ENCODE results near the gene FZD1. TPM values are rescaled to one million over a fixed set of nuclear protein-coding genes. Genes with fewer than 3 reads are reported as not detected.
A peak's percentile ranks its signal among the peaks of the same experiment; 100 is the strongest.

The FZD1 gene
- total RNA-seq, 1 experiment from 2014 or later, result 2.7 TPM

GRCh38 chr7:91314591-91315323 lies 50.5 kb downstream of the FZD1 start:
- H3K9ac ChIP-seq (ENCODE audit: low read length), result no peak overlapping the region
- H3K79me2 ChIP-seq (ENCODE audit: low read length), result no peaks in the 10 kb centered on the region
- H3K9me2 ChIP-seq (replicated peaks; ENCODE audit: low read length), result no peaks in the 10 kb centered on the region
- peak; percentile 83 for ATAC-seq
- H3K27ac ChIP-seq (ENCODE audit: low read length), result no peak overlapping the region
- POLR2A ChIA-PET (ENCODE audit: unreplicated experiment), result no interaction called here
- no peak for TF ChIP-seq CTCF (conservative IDR thresholded peaks at IDR 0.05; ENCODE audit: low read depth, low read length)
- no peak for TF ChIP-seq EZH2phosphoT487 (IDR thresholded peaks at IDR 0.05; ENCODE audit: borderline replicate concordance, low read length)
- TF ChIP-seq EZH2 (IDR thresholded peaks at IDR 0.05; ENCODE audit: low read length, unreplicated experiment), result no peak
- no TSS peak for BruUV-seq (replicated peaks)
- no peaks in the 10 kb centered on the region for H4K20me1 ChIP-seq (ENCODE audit: low read length)
- H3K4me2 ChIP-seq (ENCODE audit: low read length), result peak overlapping the region; percentile 19; the same call in 1 of the 2 replicates
- no peaks in the 10 kb centered on the region for H3K36me3 ChIP-seq (ENCODE audit: low read depth, low read length)
- H3F3A ChIP-seq (ENCODE audit: low read length, unreplicated experiment), result no peaks in the 10 kb centered on the region
- no peaks in the 10 kb centered on the region for H3K9me3 ChIP-seq (ENCODE audit: low read length)
- no peak overlapping the region for H2AFZ ChIP-seq (ENCODE audit: low read length)
- H3K27me3 ChIP-seq (ENCODE audit: low read length), result peaks cover 11% of the 10 kb centered on the region; the same call in 1 of the 2 replicates
- CTCF ChIA-PET, result no interaction called here
- H3K4me3 ChIP-seq (ENCODE audit: low read length), result no peak overlapping the region
- H3K4me1 ChIP-seq (ENCODE audit: insufficient read depth, low read length), result peaks cover 7% of the 10 kb centered on the region
- intact Hi-C loops (cut with micrococcal nuclease), result loop anchor here (2.0 kb wide), 1 partner anchor 50 kb away; the partner anchor contains the start of gene FZD1
- peak; percentile 71 for DNase-seq

GRCh38 chr7:91316426-91316825 lies 52.2 kb downstream of the FZD1 start:
- H4K20me1 ChIP-seq (ENCODE audit: low read length), result no peaks in the 10 kb centered on the region
- ATAC-seq (no peak), DNase-seq (no peak)
- no peaks in the 10 kb centered on the region for H3K9me2 ChIP-seq (replicated peaks; ENCODE audit: low read length)
- POLR2A ChIA-PET (ENCODE audit: unreplicated experiment), result no interaction called here
- CTCF ChIA-PET, result no interaction called here
- peaks cover 7% of the 10 kb centered on the region for H3K4me1 ChIP-seq (ENCODE audit: insufficient read depth, low read length)
- no peak overlapping the region for H3K4me3 ChIP-seq (ENCODE audit: low read length)
- intact Hi-C loops (cut with micrococcal nuclease), result no loop called here
- H3K27me3 ChIP-seq (ENCODE audit: low read length), result peaks cover 12% of the 10 kb centered on the region; the same call in 1 of the 2 replicates
- H3K9me3 ChIP-seq (ENCODE audit: low read length), result no peaks in the 10 kb centered on the region
- no peak for TF ChIP-seq EZH2 (IDR thresholded peaks at IDR 0.05; ENCODE audit: low read length, unreplicated experiment)
- TF ChIP-seq EZH2phosphoT487 (IDR thresholded peaks at IDR 0.05; ENCODE audit: borderline replicate concordance, low read length), result no peak
- no peak for TF ChIP-seq CTCF (conservative IDR thresholded peaks at IDR 0.05; ENCODE audit: low read depth, low read length)
- no peaks in the 10 kb centered on the region for H3F3A ChIP-seq (ENCODE audit: low read length, unreplicated experiment)
- no peaks in the 10 kb centered on the region for H3K79me2 ChIP-seq (ENCODE audit: low read length)
- H3K4me2 ChIP-seq (ENCODE audit: low read length), result no peak overlapping the region
- H3K27ac ChIP-seq (ENCODE audit: low read length), result no peak overlapping the region
- no peak overlapping the region for H2AFZ ChIP-seq (ENCODE audit: low read length)
- no peak overlapping the region for H3K9ac ChIP-seq (ENCODE audit: low read length)
- H3K36me3 ChIP-seq (ENCODE audit: low read depth, low read length), result no peaks in the 10 kb centered on the region
- BruUV-seq (replicated peaks), result no TSS peak

- intact Hi-C loops (cut with micrococcal nuclease), result no loop called here
- no peaks in the 10 kb centered on the region for H3F3A ChIP-seq (ENCODE audit: low read length, unreplicated experiment)
- H3K79me2 ChIP-seq (ENCODE audit: low read length), result no peaks in the 10 kb centered on the region
- peaks cover 12% of the 10 kb centered on the region; the same call in 1 of the 2 replicates for H3K27me3 ChIP-seq (ENCODE audit: low read length)
- no peak overlapping the region for H3K4me3 ChIP-seq (ENCODE audit: low read length)
- H2AFZ ChIP-seq (ENCODE audit: low read length), result no peak overlapping the region
- H3K9me2 ChIP-seq (replicated peaks; ENCODE audit: low read length), result no peaks in the 10 kb centered on the region
- no peaks in the 10 kb centered on the region for H3K9me3 ChIP-seq (ENCODE audit: low read length)
- ATAC-seq, result no peak
- H3K36me3 ChIP-seq (ENCODE audit: low read depth, low read length), result no peaks in the 10 kb centered on the region
- no peak overlapping the region for H3K9ac ChIP-seq (ENCODE audit: low read length)
- CTCF ChIA-PET, result no interaction called here
- no peaks in the 10 kb centered on the region for H4K20me1 ChIP-seq (ENCODE audit: low read length)
- H3K4me2 ChIP-seq (ENCODE audit: low read length), result no peak overlapping the region
- no peak for DNase-seq
- BruUV-seq (replicated peaks), result no TSS peak
- peaks cover 7% of the 10 kb centered on the region for H3K4me1 ChIP-seq (ENCODE audit: insufficient read depth, low read length)
- TF ChIP-seq EZH2 (IDR thresholded peaks at IDR 0.05; ENCODE audit: low read length, unreplicated experiment) (no peak), EZH2phosphoT487 (IDR thresholded peaks at IDR 0.05; ENCODE audit: borderline replicate concordance, low read length) (no peak), CTCF (conservative IDR thresholded peaks at IDR 0.05; ENCODE audit: low read depth, low read length) (no peak)
- POLR2A ChIA-PET (ENCODE audit: unreplicated experiment), result no interaction called here
- H3K27ac ChIP-seq (ENCODE audit: low read length), result no peak overlapping the region
Observed at GRCh38 chr7:91319351-91319750, 55.1 kb downstream of the FZD1 start.
